Activated CD8-positive, alpha-beta memory T cell treated with anti-CD3 and anti-CD28 coated beads for 36 hours (primary cell): ENCODE data around the gene COL4A6. TPM values are rescaled to one million over a fixed set of nuclear protein-coding genes. Genes with fewer than 3 reads are reported as not detected.
"Not testable (repeated sequence)": the region's sequence is repeated elsewhere in the genome, so short reads cannot be mapped to it uniquely, and the experiment has no call there.

Experiments used
- CTCF ChIA-PET: fragments of 350-600 bp; sonication (Branson Sonifier 250); formaldehyde crosslinking; loops from one replicate; lab custom pipeline; 2021; ENCODE audit warnings: antibody characterized with exemption; lab: Charles Lee
- POLR2A ChIA-PET: fragments of 350-600 bp; sonication (Branson Sonifier 250); formaldehyde crosslinking; loops from one replicate; lab custom pipeline; 2021; ENCODE audit warnings: antibody characterized with exemption; lab: Charles Lee
- total RNA-seq, 2 experiments: library from RNA; stranded (reverse); gene quantifications; one replicate each; pipeline ENCODE4 v1.2.3, GENCODE V29; 2021

Gene COL4A6
- total RNA-seq, 2 experiments from 2014 or later = not detected

GRCh38 chrX:108415146-108415545 lies 23.1 kb downstream of the COL4A6 start:
- CTCF ChIA-PET = no interaction called here
- POLR2A ChIA-PET = no interaction called here

- POLR2A ChIA-PET = no interaction called here
- CTCF ChIA-PET = no interaction called here
Measured at GRCh38 chrX:108412783-108413182, 25.4 kb downstream of the COL4A6 start.

DNA sequence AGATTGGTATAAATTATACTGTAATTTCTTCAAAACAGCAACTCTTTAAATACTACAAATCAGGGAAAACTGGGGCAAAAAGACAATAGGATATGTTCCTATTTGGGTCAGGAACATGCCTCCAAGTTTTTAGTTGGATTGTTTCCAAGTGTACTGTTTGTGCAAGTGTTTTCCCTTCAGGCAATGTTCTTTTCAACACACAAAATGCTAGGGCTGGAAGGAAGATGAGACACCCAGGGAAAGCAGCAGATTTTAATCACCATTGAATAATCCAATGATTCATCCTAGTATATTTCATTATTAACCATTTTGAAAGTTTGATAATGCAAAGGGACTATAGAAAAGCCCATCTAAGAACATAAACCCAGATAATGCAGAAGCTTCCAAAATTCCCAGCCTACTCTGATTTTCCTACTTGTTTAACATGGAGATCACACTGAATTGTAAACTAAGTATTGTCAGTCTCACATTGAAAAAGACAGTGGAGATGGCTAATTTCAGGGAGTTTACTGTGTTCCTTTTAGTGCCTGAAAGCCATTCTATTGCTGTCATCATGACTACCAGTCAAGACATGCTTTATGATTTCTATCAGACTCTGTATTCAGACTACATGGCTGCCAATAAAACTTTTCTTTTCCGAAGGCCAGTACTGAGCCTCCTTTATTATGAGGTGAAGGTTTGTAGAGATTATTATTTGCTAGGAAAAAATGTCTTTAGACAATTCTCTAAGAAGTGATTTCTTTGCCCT lies 38.6 kb downstream of the COL4A6 start:
- ChIA-PET POLR2A (no interaction called here), CTCF (no interaction called here)

GRCh38 chrX:108397627-108398391 lies 40.4 kb downstream of the COL4A6 start:
- CTCF ChIA-PET = no interaction called here

GRCh38 chrX:108396986-108397385 lies 41.2 kb downstream of the COL4A6 start:
- ChIA-PET CTCF (no interaction called here), POLR2A (no interaction called here)

More at GRCh38 chrX:108397627-108398391, 40.4 kb downstream of the COL4A6 start:
- POLR2A ChIA-PET = no interaction called here

GRCh38 chrX:108396188-108396891 lies 41.9 kb downstream of the COL4A6 start:
- POLR2A ChIA-PET = no interaction called here

DNA sequence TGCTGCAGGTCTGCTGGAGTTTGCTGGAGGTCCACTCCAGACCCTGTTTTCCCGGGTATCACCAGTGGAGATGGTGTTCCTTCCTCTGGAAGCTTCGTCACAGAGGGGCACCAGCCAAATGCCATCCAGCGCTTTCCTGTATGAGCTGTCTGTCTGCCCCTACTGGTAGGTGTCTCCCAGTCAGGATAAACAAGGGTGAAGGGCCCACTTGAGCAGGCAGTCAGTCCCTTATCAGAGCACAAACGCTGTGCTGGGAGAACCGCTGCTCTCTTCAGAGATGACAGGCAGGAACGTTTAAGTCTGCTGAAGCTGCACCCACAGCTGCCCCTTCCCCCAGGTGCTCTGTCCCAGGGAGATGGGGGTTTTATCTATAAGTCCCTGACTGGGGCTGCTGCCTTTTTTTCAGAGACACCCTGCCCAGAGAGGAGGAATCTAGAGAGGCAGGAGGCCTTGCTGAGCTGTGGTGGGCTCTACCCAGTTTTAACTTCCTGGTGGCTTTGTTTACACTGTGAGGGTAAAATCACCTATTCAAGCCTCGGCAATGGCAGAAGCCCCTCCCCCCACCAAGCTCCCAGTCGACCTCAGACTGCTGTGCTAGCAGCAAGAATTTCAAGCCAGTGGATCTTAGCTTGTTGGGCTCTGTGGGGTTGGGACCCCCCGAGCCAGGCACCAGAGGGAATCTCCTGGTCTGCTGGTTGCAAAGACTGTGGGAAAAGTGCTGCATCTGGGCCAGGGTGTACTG lies 47.1 kb downstream of the COL4A6 start:
- CTCF ChIA-PET, POLR2A ChIA-PET: not testable (repeated sequence)

More at GRCh38 chrX:108396188-108396891, 41.9 kb downstream of the COL4A6 start:
- CTCF ChIA-PET = no interaction called here

- POLR2A ChIA-PET = no interaction called here
- CTCF ChIA-PET = no interaction called here
Measured at GRCh38 chrX:108384783-108385182, 53.4 kb downstream of the COL4A6 start.

DNA sequence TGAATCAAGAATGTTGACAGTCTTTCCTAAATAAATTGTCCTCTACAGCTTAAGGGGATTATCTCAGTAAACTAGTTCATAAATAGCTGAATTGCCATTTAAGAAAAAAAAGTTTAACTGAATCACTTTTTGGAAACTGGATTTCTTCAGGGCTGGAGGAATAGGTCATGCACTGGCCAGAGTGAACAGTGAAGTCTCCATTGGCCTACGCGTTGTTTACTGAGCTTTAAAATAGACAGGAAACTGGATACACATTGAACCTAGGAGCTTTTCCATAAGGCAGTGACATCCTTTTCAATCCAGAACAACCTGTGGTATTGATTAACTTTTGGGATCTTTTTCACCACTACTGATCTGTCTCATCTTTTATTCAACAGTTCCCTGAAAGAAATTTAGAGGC lies 58.0 kb downstream of the COL4A6 start:
- POLR2A ChIA-PET = no interaction called here
- CTCF ChIA-PET = no interaction called here

DNA sequence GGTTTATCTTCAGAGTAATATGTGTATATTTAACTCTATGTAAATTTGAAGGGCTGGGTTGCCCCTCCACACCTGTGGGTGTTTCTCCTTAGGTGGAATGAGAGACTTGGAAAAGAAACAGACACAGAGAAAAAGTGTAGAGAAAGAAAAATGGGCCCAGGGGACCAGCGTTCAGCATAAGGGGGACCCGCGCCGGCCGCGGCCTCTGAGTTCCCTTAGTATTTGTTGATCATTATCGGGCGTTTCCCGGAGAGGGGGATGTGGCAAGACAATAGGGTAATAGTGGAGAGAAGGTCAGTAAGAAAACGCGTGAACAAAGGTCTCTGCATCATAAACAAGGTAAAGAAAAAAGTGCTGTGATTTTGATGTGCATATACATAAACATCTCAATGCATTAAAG lies 61.4 kb downstream of the COL4A6 start:
- CTCF ChIA-PET, POLR2A ChIA-PET: not testable (repeated sequence)

DNA sequence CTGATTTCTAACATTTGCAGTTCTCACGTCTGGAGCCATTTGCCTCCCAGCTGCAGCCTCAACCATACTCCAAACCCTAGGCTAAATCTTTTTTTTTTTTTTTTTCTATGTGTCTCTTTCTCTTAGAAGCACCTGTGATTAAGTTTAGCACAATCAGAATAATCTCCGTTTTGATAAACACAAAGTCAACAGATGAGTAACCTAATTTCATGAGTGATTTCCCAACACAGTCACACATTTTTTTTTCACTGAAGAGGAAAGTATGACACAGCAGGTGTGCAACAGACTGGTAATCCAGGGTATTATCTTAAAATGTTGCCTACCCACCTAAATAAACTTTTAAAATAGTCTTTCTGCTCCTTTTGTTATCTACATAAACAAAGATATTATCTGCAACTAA lies 62.6 kb downstream of the COL4A6 start:
- POLR2A ChIA-PET, CTCF ChIA-PET: not testable (repeated sequence)

- CTCF ChIA-PET = no interaction called here
- POLR2A ChIA-PET = no interaction called here
Measured at GRCh38 chrX:108366644-108367406, 71.4 kb downstream of the COL4A6 start.

DNA sequence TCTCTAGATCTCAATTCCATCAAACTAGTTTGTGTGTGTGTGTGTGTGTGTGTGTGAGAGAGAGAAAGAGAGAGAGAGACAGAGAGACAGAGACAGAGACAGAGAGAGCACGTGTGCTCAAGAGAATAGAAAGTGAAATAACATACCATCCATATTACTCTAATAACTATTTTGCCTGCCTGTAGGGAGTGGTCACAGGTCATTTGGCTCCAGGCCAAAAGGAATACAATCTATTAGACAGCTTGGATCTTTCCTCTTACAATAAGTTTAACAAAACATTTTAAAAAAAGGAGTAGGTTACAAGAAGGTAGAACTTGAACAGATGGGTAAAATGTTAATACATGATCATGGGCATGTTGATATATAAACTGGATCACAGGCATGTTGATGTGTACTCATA lies 76.2 kb downstream of the COL4A6 start:
- CTCF ChIA-PET = no interaction called here
- POLR2A ChIA-PET = no interaction called here

- ChIA-PET POLR2A (no interaction called here), CTCF (no interaction called here)
Measured at GRCh38 chrX:108361316-108361715, 76.9 kb downstream of the COL4A6 start.

- POLR2A ChIA-PET = no interaction called here
- CTCF ChIA-PET = no interaction called here
Measured at GRCh38 chrX:108359806-108360602, 78.2 kb downstream of the COL4A6 start.

DNA sequence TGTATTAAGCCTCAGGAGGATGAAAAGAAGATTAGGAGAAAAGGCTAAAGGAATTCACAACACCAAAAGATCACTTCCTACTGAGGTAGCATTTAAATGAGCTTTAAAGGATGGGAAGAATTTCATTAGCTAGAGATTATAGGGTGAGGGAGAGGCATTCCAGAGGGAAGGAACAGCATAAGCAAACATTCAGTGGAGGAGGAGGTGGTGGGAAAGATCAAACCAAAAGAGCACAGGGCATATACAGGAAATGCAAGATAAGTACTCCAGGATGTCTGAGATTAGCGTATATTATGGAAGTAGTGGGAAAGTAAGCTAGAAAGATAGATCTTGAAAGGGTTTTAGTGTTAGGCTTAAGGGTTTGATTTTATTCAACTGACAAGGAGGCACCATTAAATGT lies 84.8 kb downstream of the COL4A6 start:
- CTCF ChIA-PET = no interaction called here

DNA sequence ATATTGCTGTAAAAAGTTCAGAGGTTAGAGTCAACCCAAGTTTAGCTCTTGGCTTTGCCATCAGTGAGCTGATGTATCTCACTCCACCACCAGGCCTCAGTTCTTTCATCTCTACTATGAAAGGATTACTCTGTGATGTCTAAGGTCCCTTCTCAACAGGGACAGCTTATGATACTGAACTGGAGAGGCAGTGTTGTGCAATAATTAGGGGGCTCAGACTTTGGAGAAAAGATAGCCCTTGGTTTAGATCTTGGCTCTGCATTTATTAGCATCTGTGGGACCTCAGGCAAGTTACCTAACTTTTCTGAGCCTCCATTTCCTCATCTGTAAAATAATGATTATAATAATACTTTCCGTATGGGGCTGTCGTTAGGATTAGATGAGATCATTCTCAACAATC lies 89.0 kb downstream of the COL4A6 start:
- ChIA-PET CTCF (no interaction called here), POLR2A (no interaction called here)

More for the DNA sequence above, 84.8 kb downstream of the COL4A6 start:
- POLR2A ChIA-PET = no interaction called here

DNA sequence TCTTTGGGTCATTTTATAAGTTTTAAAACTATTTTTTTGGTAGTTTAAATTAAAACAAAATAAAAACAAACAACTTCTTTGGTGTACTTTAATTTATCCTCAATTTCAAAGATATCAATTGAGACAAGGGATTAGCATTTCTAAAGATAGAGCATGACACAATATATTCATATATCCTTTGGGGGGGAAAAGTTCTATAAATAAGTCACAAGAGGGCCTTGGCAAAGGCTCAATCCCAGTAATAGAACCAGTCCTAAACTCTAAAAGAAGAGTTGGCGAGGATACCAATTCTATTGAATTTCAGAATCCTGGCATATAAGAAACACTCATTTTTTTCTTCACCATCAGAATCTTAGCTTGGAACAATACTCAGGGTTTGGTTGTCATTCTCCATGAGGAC lies 89.7 kb downstream of the COL4A6 start:
- POLR2A ChIA-PET = no interaction called here
- CTCF ChIA-PET = no interaction called here
